CD4-positive, alpha-beta T cell (primary cell): ENCODE data around the gene P4HTM. TPM values are rescaled to one million over a fixed set of nuclear protein-coding genes. Genes with fewer than 3 reads are reported as not detected.
A peak's percentile ranks its signal among the peaks of the same experiment; 100 is the strongest.

ENCODE experiments used
- ATAC-seq: fragments of 200-7000 bp; cut with Tn5 transposase; one replicate; pipeline ENCODE4 v1.10.0; 2022; ENCODE audit warnings: mild to moderate bottlenecking; ENCODE audit not compliant: poor library complexity
- CTCF ChIA-PET: fragments of 350-600 bp; sonication (Branson Sonifier 250); formaldehyde crosslinking; loops from one replicate; lab custom pipeline; 2021; ENCODE audit warnings: antibody characterized with exemption, inconsistent platforms; lab: Charles Lee
- POLR2A ChIA-PET: fragments of 350-600 bp; sonication (Branson Sonifier 250); formaldehyde crosslinking; loops from one replicate; lab custom pipeline; 2021; ENCODE audit warnings: antibody characterized with exemption, inconsistent platforms; lab: Charles Lee
- DNase-seq, 14 experiments: peaks; one replicate each; pipeline ENCODE4 v3.0.0-alpha.2; 2013 to 2020; ENCODE audit warnings: mixed read lengths in 2 of 14
- H3K27ac ChIP-seq, 2 donors: one replicate each; pipeline versions ENCODE4 v1.5.1 to v1.7.0; 2013; ENCODE audit warnings: low read length in 2 of 2, low read depth in 1 of 2, mild to moderate bottlenecking in 1 of 2
- H3K27me3 ChIP-seq, 2 experiments: 1 replicate in 1 of 2; 2 replicates in 1 of 2; pipeline versions ENCODE4 v1.6.1 to v1.7.0; 2013; ENCODE audit warnings: low read length in 2 of 2, control low read depth in 1 of 2, mild to moderate bottlenecking in 1 of 2, moderate library complexity in 1 of 2; ENCODE audit not compliant: insufficient read depth in 2 of 2, control insufficient read depth in 1 of 2
- H3K36me3 ChIP-seq: one replicate; pipeline ENCODE4 v1.6.1; 2013; ENCODE audit warnings: low read length, control low read depth; ENCODE audit not compliant: insufficient read depth
- H3K4me1 ChIP-seq: one replicate; pipeline ENCODE4 v1.6.1; 2013; ENCODE audit warnings: low read length, control low read depth; ENCODE audit not compliant: insufficient read depth
- H3K4me3 ChIP-seq: one replicate; pipeline ENCODE4 v1.5.1; 2013; ENCODE audit warnings: mild to moderate bottlenecking, low read length, moderate library complexity
- H3K9me3 ChIP-seq, 2 experiments: 1 replicate in 1 of 2; 2 replicates in 1 of 2; pipeline versions ENCODE4 v1.6.1 to v1.7.0; 2013; ENCODE audit warnings: low read length in 2 of 2, mild to moderate bottlenecking in 2 of 2, control low read depth in 1 of 2, moderate library complexity in 1 of 2; ENCODE audit not compliant: control insufficient read depth in 1 of 2, insufficient read depth in 1 of 2
- H3K27ac Mint-ChIP-seq: one replicate; pipeline ENCODE4 v1.8.0; 2020; ENCODE audit warnings: mixed read lengths
- H3K27me3 Mint-ChIP-seq: one replicate; pipeline ENCODE4 v1.8.0; 2021; ENCODE audit warnings: mixed read lengths
- H3K36me3 Mint-ChIP-seq: one replicate; pipeline ENCODE4 v1.8.0; 2021; ENCODE audit warnings: low read depth, mixed read lengths
- H3K4me1 Mint-ChIP-seq: one replicate; pipeline ENCODE4 v1.8.0; 2021; ENCODE audit warnings: low read depth, mixed read lengths
- H3K4me3 Mint-ChIP-seq: one replicate; pipeline ENCODE4 v1.8.0; 2020; ENCODE audit warnings: mild to moderate bottlenecking, mixed read lengths
- H3K9me3 Mint-ChIP-seq: one replicate; pipeline ENCODE4 v1.8.0; 2020; ENCODE audit warnings: mixed read lengths
- CTCF ChIP-seq: fragments of 200-600 bp; IDR thresholded peaks from one replicate; pipeline ENCODE4 v1.8.0; 2022; ENCODE audit warnings: antibody characterized with exemption, mild to moderate bottlenecking
- intact Hi-C, 2 experiments: fragments of 100-400 bp; cut with DNase I in 1 of 2; cut with micrococcal nuclease in 1 of 2; formaldehyde crosslinking; loops; one replicate each; pipeline versions ENCODE4 v1.15.1 to v1.9.0; 2023 to 2025; cut with DNase I, micrococcal nuclease
- total RNA-seq, 174 experiments: library from RNA in 2 of 174; stranded (reverse) in 2 of 174; gene quantifications; one replicate each; pipeline ENCODE4 v1.2.3 and lab custom pipeline; 2021 to 2026

Gene P4HTM
- total RNA-seq, 2 experiments from 2014 or later, result 45.9 to 47.0 TPM

- no peaks in the 10 kb centered on the region for H3K27me3 Mint-ChIP-seq
- no peaks in the 10 kb centered on the region for H3K9me3 ChIP-seq
- intact Hi-C loops, result loop anchor here (1.0 to 10.0 kb wide), 10 partner anchors 9 to 914 kb away; partner anchors contain the start of genes QRICH1 (in 2 of the 2), APEH (in 1 of the 2), ARIH2 (in 1 of the 2) and IMPDH2 (in 1 of the 2)
- ATAC-seq (no peak), DNase-seq (peak in 4 of 14 experiments; percentile 32 to 67 (median 56))
- H3K27me3 ChIP-seq, result no peaks in the 10 kb centered on the region
- H3K4me1 Mint-ChIP-seq, result peaks cover 45% of the 10 kb centered on the region
- H3K36me3 ChIP-seq, result peaks cover 30% of the 10 kb centered on the region
- peaks cover 65% of the 10 kb centered on the region for H3K4me1 ChIP-seq
- H3K4me3 ChIP-seq, result peak overlapping the region; percentile 80
- peaks cover 46% of the 10 kb centered on the region for H3K36me3 Mint-ChIP-seq
- peak overlapping the region; percentile 90 for H3K27ac Mint-ChIP-seq
- CTCF ChIA-PET, result interaction anchor here (0.7 to 5.2 kb wide), 6 partner anchors 9 to 304 kb away, joined by 3 to 63 read pairs (median 14); partner anchors contain the start of genes IMPDH2, IP6K2, KLHDC8B and P4HTM
- H3K4me3 Mint-ChIP-seq, result peak overlapping the region; percentile 95
- no peak for TF ChIP-seq CTCF
- POLR2A ChIA-PET, result interaction anchor here (0.5 to 12.0 kb wide), 14 partner anchors 8 to 1317 kb away, joined by 3 to 331 read pairs (median 16); partner anchors contain the start of genes ARIH2, IMPDH2, IP6K2 and P4HTM
- no peaks in the 10 kb centered on the region for H3K9me3 Mint-ChIP-seq
- peak overlapping the region; percentile 92 to 98 for H3K27ac ChIP-seq
Observed at GRCh38 chr3:49020330-49021212, 30.5 kb downstream of the P4HTM start.

GRCh38 chr3:49021213-49021812 lies 31.3 kb downstream of the P4HTM start:
- Mint-ChIP-seq H3K27ac (peak overlapping the region; percentile 90), H3K4me3 (peak overlapping the region; percentile 95), H3K9me3 (no peaks in the 10 kb centered on the region), H3K4me1 (peaks cover 48% of the 10 kb centered on the region), H3K27me3 (no peaks in the 10 kb centered on the region), H3K36me3 (peaks cover 50% of the 10 kb centered on the region)
- peaks cover 68% of the 10 kb centered on the region for H3K4me1 ChIP-seq
- no peak for TF ChIP-seq CTCF
- no peaks in the 10 kb centered on the region for H3K27me3 ChIP-seq
- intact Hi-C loops, result loop anchor here (1.0 to 10.0 kb wide), 10 partner anchors 8 to 913 kb away; partner anchors contain the start of genes QRICH1 (in 2 of the 2), APEH (in 1 of the 2), ARIH2 (in 1 of the 2) and IMPDH2 (in 1 of the 2)
- H3K36me3 ChIP-seq, result peaks cover 35% of the 10 kb centered on the region
- DNase-seq, result peak; percentile 96 to 100 (median 98)
- peak overlapping the region; percentile 92 to 98 for H3K27ac ChIP-seq
- POLR2A ChIA-PET, result interaction anchor here (0.5 to 12.0 kb wide), 26 partner anchors 8 to 1508 kb away, joined by 3 to 331 read pairs (median 6); partner anchors contain the start of genes ARIH2, CCDC71, DAG1 and ELP6
- H3K4me3 ChIP-seq, result peak overlapping the region; percentile 80
- H3K9me3 ChIP-seq, result no peaks in the 10 kb centered on the region
- CTCF ChIA-PET, result interaction anchor here (0.5 to 5.2 kb wide), 19 partner anchors 9 to 1915 kb away, joined by 3 to 63 read pairs (median 4); partner anchors contain the start of genes IP6K2, KLHDC8B, P4HTM and QRICH1
- ATAC-seq, result peak; percentile 79
